ENCODE data around the gene RPS14.

RPS14 gene

DNA sequence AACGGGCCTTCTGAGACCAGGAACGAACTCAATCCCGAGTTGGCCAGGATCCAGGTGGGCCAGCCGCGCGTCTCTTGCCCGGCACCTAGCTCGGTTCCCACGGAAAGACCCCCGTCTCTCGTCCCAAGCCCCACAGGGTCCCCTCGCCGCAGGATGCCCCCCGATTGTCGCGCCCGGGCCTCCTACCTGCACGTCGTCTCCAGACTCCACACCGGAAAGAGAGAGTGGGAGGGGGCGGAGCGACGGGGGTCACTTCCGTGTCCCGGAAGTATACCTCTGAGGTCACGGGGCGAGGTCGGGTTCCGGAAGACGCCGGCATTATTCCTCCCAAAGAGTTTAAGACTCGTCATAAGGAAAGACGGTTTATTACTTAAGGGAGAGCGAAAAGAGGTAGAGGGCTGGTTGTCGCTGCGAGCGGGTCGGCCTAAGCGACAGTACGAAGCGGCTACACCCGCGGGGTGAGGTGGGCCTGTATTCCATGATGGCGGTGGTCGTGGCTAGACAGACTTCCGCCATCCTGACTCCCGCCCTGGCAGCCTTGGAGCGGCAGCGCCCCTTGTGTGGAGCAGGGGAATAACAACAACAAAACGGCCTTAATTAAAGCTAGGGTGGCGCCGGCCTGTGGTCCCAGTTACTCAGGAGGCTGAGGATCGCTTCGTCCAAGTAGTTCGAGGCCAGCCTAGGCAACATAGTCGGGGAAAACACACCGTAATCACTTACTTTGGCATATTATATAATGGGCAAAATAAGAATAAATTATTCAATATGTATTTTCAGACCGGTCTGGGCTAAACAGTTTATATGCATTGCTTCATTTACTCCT, at the start of gene RPS14:
Gene RPS14 (minus strand): TSS at position 223 of the 823 bp plus-strand sequence. CDS start 2,006 bp downstream, outside the sequence.
- in situ Hi-C loops (cut with HindIII; ENCODE audit: low pct_ligation_motif_present, low sequenced_read_pairs), result no loop called here
- Histone ChIP-seq H3K36me3 (replicated peaks) (peaks cover 39% of the 10 kb centered on the region), H3K4me3 (ENCODE audit: low read depth, low read length) (peak within 1 kb of the TSS; percentile 96), H3K27me3 (replicated peaks) (no peaks in the 10 kb centered on the region), H3K27ac (peak within 1 kb of the TSS; percentile 100)
- peak; percentile 91 for DNase-seq
- peak; percentile 92 for TF ChIP-seq CTCF (IDR thresholded peaks at IDR 0.05; ENCODE audit: low read depth, low read length, missing control alignments)

DNA sequence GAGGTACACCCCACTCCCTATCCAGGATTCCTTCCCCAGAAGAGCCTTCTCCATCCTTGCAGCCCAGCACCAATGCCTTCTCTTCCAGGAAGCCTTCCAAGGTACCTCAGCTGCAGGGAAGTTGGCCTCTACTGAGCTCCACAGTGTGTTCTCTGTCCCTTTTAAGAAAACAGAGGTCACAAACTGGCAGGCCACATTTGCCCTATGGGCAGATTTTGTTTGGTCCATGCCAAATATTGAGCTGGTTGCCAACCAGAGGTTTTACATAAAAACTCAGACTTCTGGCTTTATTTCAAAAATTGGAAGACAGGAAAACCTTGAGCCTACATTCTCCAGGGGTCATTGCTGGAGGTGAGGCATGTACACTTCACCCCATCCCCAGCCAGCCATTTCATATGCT, 49.4 kb upstream of the RPS14 start:
- no peak for DNase-seq
- no peak for TF ChIP-seq CTCF (IDR thresholded peaks at IDR 0.05; ENCODE audit: low read depth, low read length, missing control alignments)
- peaks cover 22% of the 10 kb centered on the region for H3K36me3 ChIP-seq (replicated peaks)
- no peaks in the 10 kb centered on the region for H3K27me3 ChIP-seq (replicated peaks)
- no peak overlapping the region for H3K27ac ChIP-seq
- H3K4me3 ChIP-seq (ENCODE audit: low read depth, low read length), result no peak overlapping the region
- in situ Hi-C loops (cut with HindIII; ENCODE audit: low pct_ligation_motif_present, low sequenced_read_pairs), result no loop called here

DNA sequence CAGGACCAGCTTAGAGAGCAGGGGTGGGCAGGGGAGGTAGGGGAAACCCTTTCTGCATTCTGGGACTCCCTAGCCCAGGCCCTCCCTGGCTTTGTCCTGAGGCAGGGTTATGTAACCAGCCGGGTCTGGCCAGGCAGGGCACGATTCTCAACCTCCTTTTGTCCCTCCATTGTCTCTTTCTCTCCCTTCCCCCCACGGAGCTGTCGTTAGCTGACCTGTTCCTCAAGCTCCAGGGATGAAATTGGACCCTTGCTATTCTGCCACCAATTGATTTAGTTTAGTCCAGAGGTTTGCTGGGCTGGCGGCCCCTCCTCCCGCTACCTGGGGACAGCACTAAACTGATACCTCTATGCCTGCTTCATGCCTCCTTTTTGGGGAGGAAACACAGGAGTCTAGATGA, 49.0 kb upstream of the RPS14 start:
- in situ Hi-C loops (cut with HindIII; ENCODE audit: low pct_ligation_motif_present, low sequenced_read_pairs), result no loop called here
- no peak overlapping the region for H3K4me3 ChIP-seq (ENCODE audit: low read depth, low read length)
- TF ChIP-seq CTCF (IDR thresholded peaks at IDR 0.05; ENCODE audit: low read depth, low read length, missing control alignments), result no peak
- peaks cover 22% of the 10 kb centered on the region for H3K36me3 ChIP-seq (replicated peaks)
- peak overlapping the region; percentile 84 for H3K27ac ChIP-seq
- H3K27me3 ChIP-seq (replicated peaks), result no peaks in the 10 kb centered on the region
- no peak for DNase-seq

GRCh38 chr5:150497989-150498317, 48.4 kb upstream of the RPS14 start:
- TF ChIP-seq CTCF (IDR thresholded peaks at IDR 0.05; ENCODE audit: low read depth, low read length, missing control alignments), result no peak
- peak overlapping the region; percentile 84 for H3K27ac ChIP-seq
- no peaks in the 10 kb centered on the region for H3K27me3 ChIP-seq (replicated peaks)
- in situ Hi-C loops (cut with HindIII; ENCODE audit: low pct_ligation_motif_present, low sequenced_read_pairs), result no loop called here
- DNase-seq, result no peak
- peak overlapping the region; percentile 26 for H3K4me3 ChIP-seq (ENCODE audit: low read depth, low read length)
- H3K36me3 ChIP-seq (replicated peaks), result peaks cover 22% of the 10 kb centered on the region

GRCh38 chr5:150497274-150497988, 47.9 kb upstream of the RPS14 start:
- Histone ChIP-seq H3K36me3 (replicated peaks) (peaks cover 22% of the 10 kb centered on the region), H3K27me3 (replicated peaks) (no peaks in the 10 kb centered on the region), H3K27ac (peak overlapping the region; percentile 84), H3K4me3 (ENCODE audit: low read depth, low read length) (peak overlapping the region; percentile 26)
- in situ Hi-C loops (cut with HindIII; ENCODE audit: low pct_ligation_motif_present, low sequenced_read_pairs), result no loop called here
- DNase-seq, result peak; percentile 96
- TF ChIP-seq CTCF (IDR thresholded peaks at IDR 0.05; ENCODE audit: low read depth, low read length, missing control alignments), result peak; percentile 21
